NT2/D1 (cell line): ENCODE data around the gene CENPB.

Source experiments
- DNase-seq: peaks from one replicate; pipeline ENCODE4 v3.0.0-alpha.2; 2011; ENCODE audit warnings: low read depth, low spot score
- H3K27me3 ChIP-seq: 2 replicates; pipeline ENCODE4 v1.6.0; 2011; ENCODE audit warnings: mild to moderate bottlenecking; ENCODE audit not compliant: insufficient read length, insufficient read depth
- H3K36me3 ChIP-seq: 2 replicates; pipeline ENCODE4 v1.6.1; 2011; ENCODE audit warnings: mild to moderate bottlenecking, low read length, mixed read lengths; ENCODE audit not compliant: insufficient read depth, insufficient read length
- H3K4me1 ChIP-seq: 2 replicates; pipeline ENCODE4 v1.5.1; 2011; ENCODE audit not compliant: insufficient read depth, insufficient read length
- H3K4me3 ChIP-seq: 2 replicates; pipeline ENCODE4 v1.5.1; 2011; ENCODE audit warnings: low read depth; ENCODE audit not compliant: insufficient read length
- H3K9ac ChIP-seq: 2 replicates; pipeline ENCODE4 v1.6.0; 2011; ENCODE audit warnings: low read depth; ENCODE audit not compliant: insufficient read length
- H3K9me3 ChIP-seq: 2 replicates; pipeline ENCODE4 v1.5.1; 2011; ENCODE audit warnings: mild to moderate bottlenecking, low read length; ENCODE audit not compliant: insufficient read depth
- SUZ12 ChIP-seq: IDR thresholded peaks from 2 replicates; pipeline ENCODE4 v1.6.1; 2011; ENCODE audit not compliant: insufficient read length, insufficient read depth; ENCODE audit errors: extremely low read depth
- YY1 ChIP-seq: IDR thresholded peaks from 2 replicates; pipeline ENCODE4 v1.6.1; 2011; ENCODE audit not compliant: insufficient read length, insufficient read depth
- ZNF274 ChIP-seq: IDR thresholded peaks from 2 replicates; pipeline ENCODE4 v1.6.1; 2011; ENCODE audit warnings: mild to moderate bottlenecking, low read depth, low read length

The CENPB gene

GRCh38 chr20:3800256-3800877 lies 13.8 kb upstream of the CENPB start:
- H3K4me1 ChIP-seq: peaks cover 17% of the 10 kb centered on the region
- H3K9me3 ChIP-seq: no peaks in the 10 kb centered on the region
- H3K27me3 ChIP-seq: no peaks in the 10 kb centered on the region
- TF ChIP-seq SUZ12: no peak
- no peak for TF ChIP-seq YY1
- TF ChIP-seq ZNF274: no peak
- peaks cover 61% of the 10 kb centered on the region for H3K36me3 ChIP-seq
- DNase-seq: no peak
- peak overlapping the region; percentile 44 for H3K9ac ChIP-seq
- H3K4me3 ChIP-seq: no peak overlapping the region

- Histone ChIP-seq H3K36me3 (peaks cover 50% of the 10 kb centered on the region), H3K4me3 (no peak overlapping the region), H3K9me3 (no peaks in the 10 kb centered on the region), H3K4me1 (peaks cover 17% of the 10 kb centered on the region), H3K27me3 (no peaks in the 10 kb centered on the region), H3K9ac (no peak overlapping the region)
- no peak for DNase-seq
- no peak for TF ChIP-seq ZNF274
- no peak for TF ChIP-seq SUZ12
- no peak for TF ChIP-seq YY1
Observed at GRCh38 chr20:3798908-3799248, 12.3 kb upstream of the CENPB start.

- H3K4me1 ChIP-seq: peaks cover 17% of the 10 kb centered on the region
- DNase-seq: no peak
- no peaks in the 10 kb centered on the region for H3K9me3 ChIP-seq
Observed at GRCh38 chr20:3798373-3798768, 11.8 kb upstream of the CENPB start.

GRCh38 chr20:3797592-3798372 lies 11.2 kb upstream of the CENPB start:
- H3K27me3 ChIP-seq: no peaks in the 10 kb centered on the region
- peaks cover 39% of the 10 kb centered on the region for H3K36me3 ChIP-seq
- TF ChIP-seq SUZ12 (no peak), YY1 (no peak), ZNF274 (no peak)
- peak overlapping the region; percentile 93 for H3K9ac ChIP-seq
- DNase-seq: no peak
- H3K9me3 ChIP-seq: no peaks in the 10 kb centered on the region
- peaks cover 17% of the 10 kb centered on the region for H3K4me1 ChIP-seq
- H3K4me3 ChIP-seq: peak overlapping the region; percentile 78

More at GRCh38 chr20:3798373-3798768, 11.8 kb upstream of the CENPB start:
- no peaks in the 10 kb centered on the region for H3K27me3 ChIP-seq
- H3K4me3 ChIP-seq: no peak overlapping the region
- TF ChIP-seq SUZ12 (no peak), ZNF274 (no peak), YY1 (no peak)
- peaks cover 45% of the 10 kb centered on the region for H3K36me3 ChIP-seq
- no peak overlapping the region for H3K9ac ChIP-seq

GRCh38 chr20:3797226-3797545 lies 10.6 kb upstream of the CENPB start:
- Histone ChIP-seq H3K9ac (peak overlapping the region; percentile 93), H3K4me3 (peak overlapping the region; percentile 78), H3K27me3 (no peaks in the 10 kb centered on the region), H3K4me1 (peaks cover 17% of the 10 kb centered on the region), H3K9me3 (no peaks in the 10 kb centered on the region), H3K36me3 (peaks cover 33% of the 10 kb centered on the region)
- DNase-seq: no peak
- no peak for TF ChIP-seq SUZ12
- no peak for TF ChIP-seq YY1
- no peak for TF ChIP-seq ZNF274

GRCh38 chr20:3796477-3797225 lies 10.1 kb upstream of the CENPB start:
- Histone ChIP-seq H3K36me3 (peaks cover 28% of the 10 kb centered on the region), H3K27me3 (no peaks in the 10 kb centered on the region), H3K9ac (peak overlapping the region; percentile 93), H3K9me3 (no peaks in the 10 kb centered on the region), H3K4me1 (peaks cover 17% of the 10 kb centered on the region), H3K4me3 (peak overlapping the region; percentile 78)
- no peak for TF ChIP-seq ZNF274
- no peak for TF ChIP-seq YY1
- TF ChIP-seq SUZ12: no peak
- DNase-seq: no peak
